CD4-positive, CD25-positive, alpha-beta regulatory T cell (primary cell): Measurements from ENCODE around the gene PRG3. TPM values are rescaled to one million over a fixed set of nuclear protein-coding genes. Genes with fewer than 3 reads are reported as not detected.

Experiments
- ATAC-seq, 2 donors: fragments of 150-1000 bp; cut with Tn5 transposase; one replicate each; pipeline ENCODE4 v1.10.0; 2021; ENCODE audit warnings: low read depth in 2 of 2, moderate number of reproducible peaks in 2 of 2, moderate library complexity in 1 of 2
- DNase-seq, 3 donors: peaks; one replicate each; pipeline versions ENCODE4 v3.0.0 to v3.0.0-alpha.2; 2012 to 2022; ENCODE audit warnings: mixed read lengths in 1 of 3
- H3K27ac ChIP-seq: one replicate; pipeline ENCODE4 v1.7.0; 2013; ENCODE audit warnings: mild to moderate bottlenecking, low read length; ENCODE audit not compliant: insufficient read depth, poor library complexity, severe bottlenecking
- H3K27me3 ChIP-seq: one replicate; pipeline ENCODE4 v1.7.0; 2013; ENCODE audit warnings: low read length; ENCODE audit not compliant: control insufficient read depth, insufficient read depth
- H3K36me3 ChIP-seq: one replicate; pipeline ENCODE4 v1.7.0; 2013; ENCODE audit warnings: mild to moderate bottlenecking, low read length, moderate library complexity; ENCODE audit not compliant: control insufficient read depth, insufficient read depth
- H3K4me1 ChIP-seq: 2 replicates; pipeline ENCODE4 v1.7.0; 2013; ENCODE audit warnings: mild to moderate bottlenecking, low read length; ENCODE audit not compliant: insufficient read depth, control insufficient read depth, poor library complexity, severe bottlenecking
- H3K4me3 ChIP-seq: one replicate; pipeline ENCODE4 v1.7.0; 2013; ENCODE audit warnings: low read depth, mild to moderate bottlenecking, low read length, moderate library complexity
- H3K9me3 ChIP-seq, 2 experiments: 1 replicate in 1 of 2; 2 replicates in 1 of 2; pipeline ENCODE4 v1.7.0; 2013; ENCODE audit warnings: low read length in 2 of 2, mild to moderate bottlenecking in 1 of 2, moderate library complexity in 1 of 2; ENCODE audit not compliant: control insufficient read depth in 2 of 2
- H3K27ac Mint-ChIP-seq, 3 donors: one replicate each; pipeline ENCODE4 v1.8.0; 2020 to 2022; ENCODE audit warnings: mild to moderate bottlenecking in 3 of 3, mixed read lengths in 3 of 3, moderate library complexity in 2 of 3
- H3K27me3 Mint-ChIP-seq: one replicate; pipeline ENCODE4 v1.8.0; 2022; ENCODE audit warnings: mild to moderate bottlenecking, mixed read lengths
- H3K36me3 Mint-ChIP-seq: one replicate; pipeline ENCODE4 v1.8.0; 2020; ENCODE audit warnings: mixed read lengths
- H3K4me1 Mint-ChIP-seq, 4 donors: one replicate each; pipeline ENCODE4 v1.8.0; 2020 to 2022; ENCODE audit warnings: mixed read lengths in 4 of 4, mild to moderate bottlenecking in 1 of 4
- H3K4me3 Mint-ChIP-seq, 4 donors: one replicate each; pipeline ENCODE4 v1.8.0; 2020 to 2022; ENCODE audit warnings: mild to moderate bottlenecking in 4 of 4, mixed read lengths in 4 of 4, moderate library complexity in 3 of 4
- H3K9me3 Mint-ChIP-seq, 7 donors: one replicate each; pipeline ENCODE4 v1.8.0; 2020 to 2022; ENCODE audit warnings: mixed read lengths in 7 of 7, mild to moderate bottlenecking in 3 of 7, moderate library complexity in 2 of 7
- polyA plus RNA-seq, 4 donors: library from polyadenylated mRNA; unstranded; fragments of 300-500 nt; fragmentation: Illumina TruSeq; gene quantifications; one replicate each; pipeline ENCODE4 v1.2.3, GENCODE V29; 2021
- total RNA-seq: library from RNA; stranded (reverse); gene quantifications from one replicate; pipeline ENCODE4 v1.2.3, GENCODE V29; 2022

The PRG3 gene
- total and polyA plus RNA-seq, 5 donors from 2014 or later = not detected

DNA sequence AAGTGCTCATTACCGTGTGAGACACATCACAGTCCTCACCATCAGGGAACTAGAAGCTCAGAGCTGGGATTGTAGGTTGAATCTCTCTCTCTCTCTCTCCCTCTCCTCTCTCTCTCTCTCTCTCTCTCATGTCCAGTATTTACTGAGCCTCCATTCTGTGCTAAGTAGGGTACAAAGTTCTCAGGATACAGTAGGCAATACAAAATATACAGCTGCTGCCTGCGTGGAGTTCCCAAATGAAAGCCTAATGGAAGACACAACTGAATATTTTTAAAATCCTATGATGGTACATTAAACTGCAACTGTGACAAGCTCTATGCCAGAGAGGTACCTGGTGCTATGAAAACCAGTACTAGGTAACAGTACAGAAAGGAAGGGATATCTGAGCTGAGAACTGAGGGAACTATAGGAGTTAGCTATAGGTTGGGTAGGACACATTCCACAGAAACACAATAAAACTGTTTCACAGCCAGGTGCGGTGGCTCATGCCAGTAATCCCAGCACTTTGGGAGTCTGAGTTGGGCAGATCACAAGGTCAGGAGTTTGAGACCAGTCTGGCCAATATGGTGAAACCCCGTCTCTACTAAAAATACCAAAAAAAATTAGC lies 19.1 kb upstream of the PRG3 start:
- H3K9me3 ChIP-seq = no peaks in the 10 kb centered on the region
- H3K27ac ChIP-seq = no peak overlapping the region
- H3K4me1 ChIP-seq = no peaks in the 10 kb centered on the region
- H3K4me3 ChIP-seq = no peak overlapping the region
- Mint-ChIP-seq H3K4me3 (no peak overlapping the region), H3K36me3 (peaks cover 8% of the 10 kb centered on the region), H3K27me3 (no peaks in the 10 kb centered on the region), H3K4me1 (no peaks in the 10 kb centered on the region), H3K9me3 (no peaks in the 10 kb centered on the region), H3K27ac (no peak overlapping the region)
- DNase-seq (no peak), ATAC-seq (no peak)
- H3K36me3 ChIP-seq = no peaks in the 10 kb centered on the region
- H3K27me3 ChIP-seq = no peaks in the 10 kb centered on the region

DNA sequence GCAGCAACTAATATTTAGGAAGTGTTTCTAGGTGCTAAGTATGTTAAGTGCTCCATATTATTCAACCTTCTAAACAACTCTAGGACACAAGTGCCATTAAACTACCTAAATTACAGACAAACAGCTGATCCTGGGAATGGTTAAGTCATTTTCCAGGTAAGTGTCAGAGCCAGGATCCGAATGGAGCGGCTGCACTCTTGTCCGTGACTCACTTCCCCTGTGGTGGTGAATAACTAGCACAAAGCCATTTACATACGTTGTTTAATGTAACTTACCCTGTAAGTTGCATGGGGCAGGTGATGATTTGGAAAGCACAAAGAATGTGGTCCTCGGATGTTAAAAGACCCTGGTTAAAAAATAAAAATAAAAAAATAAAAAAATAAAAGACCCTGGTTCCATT lies 18.3 kb upstream of the PRG3 start:
- no peak overlapping the region for H3K27ac Mint-ChIP-seq
- H3K36me3 Mint-ChIP-seq = peaks cover 6% of the 10 kb centered on the region
- H3K9me3 Mint-ChIP-seq = no peaks in the 10 kb centered on the region

DNA sequence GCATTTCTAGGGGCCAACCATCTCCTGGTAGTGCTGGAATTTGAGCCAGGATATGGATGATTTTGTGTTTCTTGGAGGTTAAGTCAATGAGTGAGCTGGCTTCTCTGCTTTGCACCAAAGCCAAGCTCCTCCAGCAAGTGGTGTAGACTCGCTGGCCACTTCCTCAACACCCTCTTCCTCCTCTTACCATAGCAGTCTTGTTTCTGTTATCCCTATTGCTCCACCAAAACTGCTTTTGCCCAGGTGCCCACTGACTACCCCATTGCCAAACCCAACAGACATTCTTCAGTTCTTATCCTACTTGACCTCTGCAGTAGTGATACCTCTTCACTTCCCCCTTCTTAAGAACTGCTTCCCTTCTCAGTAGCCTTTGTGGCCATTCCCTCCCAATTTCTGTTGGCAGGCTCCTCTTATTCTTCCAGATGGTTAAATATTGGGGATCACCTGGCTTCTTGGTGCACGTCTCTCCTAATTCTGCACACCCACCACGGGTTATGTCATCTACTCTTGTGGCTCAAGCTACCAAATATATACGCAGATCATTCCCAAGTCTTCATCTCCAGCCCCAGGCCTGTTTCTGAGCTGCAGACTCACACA lies 16.5 kb upstream of the PRG3 start:
- DNase-seq = no peak
- Histone ChIP-seq H3K27me3 (no peaks in the 10 kb centered on the region), H3K36me3 (no peaks in the 10 kb centered on the region), H3K4me1 (no peaks in the 10 kb centered on the region), H3K27ac (no peak overlapping the region), H3K4me3 (no peak overlapping the region), H3K9me3 (no peaks in the 10 kb centered on the region)
- no peak overlapping the region for H3K27ac Mint-ChIP-seq
- H3K27me3 Mint-ChIP-seq = no peaks in the 10 kb centered on the region
- H3K4me1 Mint-ChIP-seq = no peaks in the 10 kb centered on the region
- H3K4me3 Mint-ChIP-seq = no peak overlapping the region
- no peaks in the 10 kb centered on the region for H3K36me3 Mint-ChIP-seq
- ATAC-seq = no peak
- H3K9me3 Mint-ChIP-seq = no peaks in the 10 kb centered on the region

More for the DNA sequence above, 18.3 kb upstream of the PRG3 start:
- no peaks in the 10 kb centered on the region for H3K9me3 ChIP-seq
- no peak overlapping the region for H3K4me3 Mint-ChIP-seq
- H3K4me1 Mint-ChIP-seq = no peaks in the 10 kb centered on the region
- no peak overlapping the region for H3K27ac ChIP-seq
- H3K27me3 Mint-ChIP-seq = no peaks in the 10 kb centered on the region
- no peaks in the 10 kb centered on the region for H3K36me3 ChIP-seq
- no peak for DNase-seq
- H3K4me3 ChIP-seq = no peak overlapping the region
- no peak for ATAC-seq
- no peaks in the 10 kb centered on the region for H3K27me3 ChIP-seq
- H3K4me1 ChIP-seq = no peaks in the 10 kb centered on the region

DNA sequence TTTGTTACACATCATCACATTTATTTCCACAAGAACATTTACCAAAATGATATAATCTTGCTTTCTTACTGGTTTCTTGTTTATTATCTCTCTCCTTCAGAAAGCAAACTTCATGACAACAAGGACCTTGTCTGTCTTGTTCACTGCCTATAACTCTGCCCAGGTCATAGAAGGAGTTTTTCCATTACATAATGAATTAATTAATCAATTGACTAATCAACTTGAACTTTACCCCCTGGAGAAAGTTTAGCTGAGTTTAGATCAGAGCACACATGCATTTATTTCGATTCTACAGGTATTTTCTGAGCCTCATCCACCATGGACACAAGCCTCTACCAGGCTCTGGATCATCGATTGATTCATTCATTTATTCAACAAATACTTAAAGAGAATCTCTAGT lies 15.8 kb upstream of the PRG3 start:
- no peaks in the 10 kb centered on the region for H3K27me3 Mint-ChIP-seq

DNA sequence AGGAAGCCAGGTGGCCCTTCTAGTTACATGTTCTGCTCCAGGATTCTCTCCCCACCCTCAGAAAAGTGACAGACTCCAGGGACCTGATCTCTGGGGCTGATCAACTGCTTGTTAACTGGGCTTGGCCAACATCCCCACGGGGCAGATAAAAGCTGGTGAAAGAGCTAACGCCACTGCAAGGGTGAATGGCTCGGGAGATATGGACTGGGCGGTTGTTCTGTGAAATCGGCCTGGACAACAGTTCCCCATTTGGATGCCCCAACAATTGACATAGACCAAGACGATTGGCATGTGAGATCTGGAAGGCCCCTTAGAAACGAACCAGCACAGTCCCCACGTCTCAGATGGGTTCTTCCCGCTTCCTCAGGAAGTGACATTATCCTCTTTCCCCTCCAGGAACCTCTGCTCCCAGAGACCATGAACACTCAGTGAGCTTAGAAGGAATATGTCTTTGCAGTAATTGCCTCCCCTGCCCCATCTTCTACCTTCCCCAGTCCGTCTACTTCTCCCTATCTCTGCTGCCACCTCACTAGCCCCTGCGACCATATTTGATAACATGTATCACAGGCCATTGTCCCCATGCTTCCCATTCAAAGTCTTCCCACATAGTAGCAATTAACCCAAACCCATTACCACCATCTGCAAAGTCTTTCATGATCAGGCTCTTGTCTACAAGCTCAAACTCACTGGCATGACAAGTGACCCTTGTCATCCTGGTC lies 15.1 kb upstream of the PRG3 start:
- DNase-seq (no peak), ATAC-seq (no peak)
- no peaks in the 10 kb centered on the region for H3K36me3 Mint-ChIP-seq
- no peak overlapping the region for H3K27ac Mint-ChIP-seq
- no peaks in the 10 kb centered on the region for H3K4me1 Mint-ChIP-seq
- H3K9me3 ChIP-seq = no peaks in the 10 kb centered on the region
- no peaks in the 10 kb centered on the region for H3K27me3 Mint-ChIP-seq
- no peak overlapping the region for H3K27ac ChIP-seq
- H3K4me3 Mint-ChIP-seq = no peak overlapping the region
- no peaks in the 10 kb centered on the region for H3K9me3 Mint-ChIP-seq
- H3K27me3 ChIP-seq = no peaks in the 10 kb centered on the region
- no peaks in the 10 kb centered on the region for H3K4me1 ChIP-seq
- H3K36me3 ChIP-seq = no peaks in the 10 kb centered on the region
- no peak overlapping the region for H3K4me3 ChIP-seq

More for the DNA sequence above, 15.8 kb upstream of the PRG3 start:
- Histone ChIP-seq H3K36me3 (no peaks in the 10 kb centered on the region), H3K4me3 (no peak overlapping the region), H3K27ac (no peak overlapping the region), H3K4me1 (no peaks in the 10 kb centered on the region), H3K27me3 (no peaks in the 10 kb centered on the region), H3K9me3 (no peaks in the 10 kb centered on the region)
- Mint-ChIP-seq H3K4me3 (no peak overlapping the region), H3K9me3 (no peaks in the 10 kb centered on the region), H3K4me1 (no peaks in the 10 kb centered on the region), H3K36me3 (no peaks in the 10 kb centered on the region), H3K27ac (no peak overlapping the region)
- ATAC-seq = no peak
- DNase-seq = no peak

DNA sequence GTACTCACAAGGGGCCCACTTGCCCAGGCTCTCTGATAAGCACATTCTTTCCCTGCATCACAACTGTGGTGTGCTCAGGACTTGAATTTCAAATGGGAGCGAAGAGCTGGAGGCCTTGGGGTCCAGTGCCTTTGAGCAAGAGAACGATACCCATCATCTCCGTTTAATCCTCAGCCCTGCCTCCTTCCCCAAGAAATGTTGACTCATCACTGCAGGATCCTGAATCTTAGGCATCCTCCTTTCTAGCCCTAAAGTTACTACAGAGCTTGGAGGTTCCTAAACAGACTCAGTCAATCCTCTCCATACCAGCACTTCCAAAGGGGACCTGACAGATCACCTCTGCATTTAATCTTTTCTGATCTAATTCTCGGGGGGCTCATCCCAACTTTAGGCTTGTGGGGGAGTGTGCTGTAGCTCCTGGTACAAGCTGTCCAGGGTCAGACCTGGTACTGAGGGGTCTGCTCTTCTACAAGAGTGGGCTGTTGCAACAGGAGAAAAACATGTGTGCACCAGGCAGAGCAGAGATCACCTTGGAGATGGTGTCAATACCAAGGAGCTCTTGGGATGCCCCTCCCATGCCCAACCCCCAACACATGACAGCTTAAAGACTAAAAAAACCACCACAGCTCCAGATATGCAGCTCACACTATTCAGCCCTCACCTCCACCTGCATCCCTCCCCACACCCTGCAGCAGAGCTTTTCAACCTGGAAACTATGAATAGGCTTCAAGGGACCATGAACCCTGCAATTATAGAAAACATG lies 13.4 kb upstream of the PRG3 start:
- Histone ChIP-seq H3K36me3 (no peaks in the 10 kb centered on the region), H3K9me3 (no peaks in the 10 kb centered on the region), H3K4me3 (no peak overlapping the region), H3K4me1 (no peaks in the 10 kb centered on the region), H3K27ac (no peak overlapping the region), H3K27me3 (no peaks in the 10 kb centered on the region)
- H3K4me3 Mint-ChIP-seq = no peak overlapping the region
- no peak overlapping the region for H3K27ac Mint-ChIP-seq
- H3K9me3 Mint-ChIP-seq = no peaks in the 10 kb centered on the region
- no peak for DNase-seq
- no peaks in the 10 kb centered on the region for H3K4me1 Mint-ChIP-seq
- no peaks in the 10 kb centered on the region for H3K27me3 Mint-ChIP-seq
- no peak for ATAC-seq
- no peaks in the 10 kb centered on the region for H3K36me3 Mint-ChIP-seq

DNA sequence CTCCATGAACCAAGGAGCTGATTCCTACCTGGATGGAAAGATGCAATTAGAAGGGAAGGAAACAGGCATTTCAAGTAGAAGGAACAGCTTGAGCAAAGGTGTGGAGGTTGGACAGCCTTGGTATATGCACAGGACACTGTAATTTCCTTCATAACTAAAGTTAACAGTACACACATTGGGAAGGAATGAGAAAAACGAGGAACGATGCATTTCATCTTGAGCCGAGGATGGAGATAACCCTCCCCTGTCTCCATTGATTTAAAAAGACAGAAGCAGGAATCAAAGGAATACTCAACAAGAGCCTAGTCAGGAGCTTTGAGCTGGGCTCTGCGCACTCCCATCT lies 11.8 kb upstream of the PRG3 start:
- no peak for ATAC-seq
- Mint-ChIP-seq H3K36me3 (no peaks in the 10 kb centered on the region), H3K4me1 (no peaks in the 10 kb centered on the region), H3K27me3 (no peaks in the 10 kb centered on the region), H3K9me3 (no peaks in the 10 kb centered on the region), H3K4me3 (no peak overlapping the region), H3K27ac (no peak overlapping the region)
- Histone ChIP-seq H3K4me3 (no peak overlapping the region), H3K4me1 (no peaks in the 10 kb centered on the region), H3K27ac (no peak overlapping the region), H3K36me3 (no peaks in the 10 kb centered on the region), H3K27me3 (no peaks in the 10 kb centered on the region), H3K9me3 (no peaks in the 10 kb centered on the region)
- DNase-seq = no peak
